ENCODE measurements around the gene EMC9. TPM values are rescaled to one million over a fixed set of nuclear protein-coding genes. Genes with fewer than 3 reads are reported as not detected.
A peak's percentile ranks its signal among the peaks of the same experiment; 100 is the strongest.

EMC9 gene
- total RNA-seq, 4 donors from 2014 or later = 13.6 to 18.8 (median 16.3) TPM

GRCh38 chr14:24188251-24189058 is 47.1 kb upstream of the EMC9 start, which contains the start of gene IPO4:
IPO4 (minus strand) TSS chr14:24188816; CDS start chr14:24188787, 29 bp downstream.
- peak within 1 kb of the TSS; percentile 83 to 90 (median 86) for H3K27ac ChIP-seq
- H3K9me3 ChIP-seq = no peaks in the 10 kb centered on the region
- intact Hi-C loops (cut with DNase I; ENCODE audit: low total_unique reads) (loop anchor here (1.0 kb wide), 3 partner anchors 27 to 44 kb away; partner anchors contain the start of genes GMPR2, IRF9, NEDD8 and RNF31), in situ Hi-C loops (cut with MboI; ENCODE audit: low sequenced_read_pairs in 4 of 4) (no loop called here)
- peak; percentile 96 to 97 for DNase-seq
- H3K4me3 ChIP-seq = peak within 1 kb of the TSS; percentile 62 to 84 (median 82)
- H3K36me3 ChIP-seq = peaks cover 0 to 55% of the 10 kb centered on the region in 2 donors
- TF ChIP-seq POLR2A (IDR thresholded peaks at IDR 0.05) (peak; percentile 86), CTCF (IDR thresholded peaks at IDR 0.05 in 4 of 5, conservative IDR thresholded peaks at IDR 0.05 in 1 of 5) (no peak)
- ATAC-seq = peak; percentile 99
- H3K4me1 ChIP-seq = peaks cover 12 to 16% of the 10 kb centered on the region in 2 donors
- no peaks in the 10 kb centered on the region for H3K27me3 ChIP-seq

DNA sequence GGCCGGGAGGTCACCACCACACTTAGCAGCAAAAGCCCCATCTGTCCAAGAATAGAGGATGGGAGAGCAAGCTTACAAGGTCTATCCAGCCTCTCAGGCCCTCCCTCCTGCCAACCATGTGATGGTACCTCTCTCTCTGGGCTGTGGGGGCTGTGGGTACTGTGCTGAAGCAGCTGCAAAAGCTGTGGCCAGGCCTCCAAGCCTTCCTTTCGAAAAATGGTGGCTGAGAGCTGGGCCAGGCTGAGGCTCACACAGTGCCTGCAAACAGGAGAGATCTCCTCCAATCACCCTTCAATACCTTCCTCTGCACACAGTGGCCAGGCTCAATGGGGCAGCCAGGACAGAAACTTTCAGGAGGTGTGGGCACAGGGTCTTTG is 46.1 kb upstream of the EMC9 start:
- intact Hi-C loops (cut with DNase I; ENCODE audit: low total_unique reads) = no loop called here
- H3K4me1 ChIP-seq = peaks cover 12 to 16% of the 10 kb centered on the region in 2 donors
- DNase-seq (no peak), ATAC-seq (no peak)
- H3K4me3 ChIP-seq = peak overlapping the region in 3 of 4 donors; percentile 80 to 84 (median 84)
- H3K27me3 ChIP-seq = no peaks in the 10 kb centered on the region
- peaks cover 0 to 58% of the 10 kb centered on the region in 2 donors for H3K36me3 ChIP-seq
- TF ChIP-seq CTCF (IDR thresholded peaks at IDR 0.05 in 4 of 5, conservative IDR thresholded peaks at IDR 0.05 in 1 of 5) (no peak), POLR2A (IDR thresholded peaks at IDR 0.05) (no peak)
- peak overlapping the region; percentile 83 to 90 (median 86) for H3K27ac ChIP-seq
- in situ Hi-C loops (cut with MboI; ENCODE audit: low sequenced_read_pairs in 4 of 4) = no loop called here
- no peaks in the 10 kb centered on the region for H3K9me3 ChIP-seq

DNA sequence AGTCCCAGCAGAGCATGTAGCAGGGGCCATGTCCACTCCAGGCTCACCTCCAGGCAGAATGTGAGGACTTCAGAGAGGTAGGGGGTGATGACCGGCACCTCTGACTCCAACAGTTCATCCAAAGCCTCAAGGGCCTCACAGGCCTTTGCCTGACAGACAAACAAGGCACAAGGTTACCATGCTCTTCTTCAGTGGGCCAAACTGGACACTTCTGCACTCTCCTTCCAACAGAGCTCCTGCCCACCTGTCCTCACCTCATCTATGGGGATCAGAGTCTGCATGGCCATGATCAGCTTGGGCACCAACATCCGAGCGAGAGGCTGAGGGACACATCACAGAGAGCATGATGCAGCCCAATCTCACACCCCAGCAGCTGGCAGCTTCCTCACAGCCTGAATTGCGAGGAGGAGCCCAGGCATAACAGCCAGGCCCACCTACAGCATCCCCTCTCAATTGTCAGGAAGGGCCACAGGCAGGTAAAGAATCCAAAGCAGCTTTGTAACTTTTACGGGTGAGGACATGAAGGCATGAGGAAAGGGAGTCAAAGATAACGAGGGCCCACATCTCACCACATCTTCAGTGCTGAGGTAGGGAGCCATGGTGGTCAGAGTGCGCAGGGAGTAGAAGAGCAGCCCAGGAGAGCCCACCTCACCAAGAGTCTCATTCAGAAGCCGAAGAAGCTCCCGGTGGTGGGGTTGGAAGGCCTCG is 45.6 kb upstream of the EMC9 start:
- peaks cover 12 to 16% of the 10 kb centered on the region in 2 donors for H3K4me1 ChIP-seq
- in situ Hi-C loops (cut with MboI; ENCODE audit: low sequenced_read_pairs in 4 of 4) (no loop called here), intact Hi-C loops (cut with DNase I; ENCODE audit: low total_unique reads) (no loop called here)
- H3K36me3 ChIP-seq = peaks cover 0 to 58% of the 10 kb centered on the region in 2 donors
- TF ChIP-seq CTCF (IDR thresholded peaks at IDR 0.05 in 4 of 5, conservative IDR thresholded peaks at IDR 0.05 in 1 of 5) (no peak), POLR2A (IDR thresholded peaks at IDR 0.05) (no peak)
- peak overlapping the region in 1 of 4 donors; percentile 84 for H3K4me3 ChIP-seq
- ATAC-seq = no peak
- DNase-seq = no peak
- H3K27me3 ChIP-seq = no peaks in the 10 kb centered on the region
- peak overlapping the region in 1 of 4 donors; percentile 89 for H3K27ac ChIP-seq
- H3K9me3 ChIP-seq = no peaks in the 10 kb centered on the region

- Histone ChIP-seq H3K27ac (no peak overlapping the region), H3K9me3 (no peaks in the 10 kb centered on the region), H3K27me3 (no peaks in the 10 kb centered on the region), H3K4me3 (no peak overlapping the region), H3K4me1 (peaks cover 12 to 16% of the 10 kb centered on the region in 2 donors), H3K36me3 (peaks cover 0 to 64% of the 10 kb centered on the region in 2 donors)
- in situ Hi-C loops (cut with MboI; ENCODE audit: low sequenced_read_pairs in 4 of 4) = no loop called here
- no peak for DNase-seq
- TF ChIP-seq CTCF (IDR thresholded peaks at IDR 0.05 in 4 of 5, conservative IDR thresholded peaks at IDR 0.05 in 1 of 5) = no peak
- TF ChIP-seq POLR2A (IDR thresholded peaks at IDR 0.05) = no peak
- ATAC-seq = no peak
- intact Hi-C loops (cut with DNase I; ENCODE audit: low total_unique reads) = no loop called here
Observed at GRCh38 chr14:24185741-24186140, 44.4 kb upstream of the EMC9 start.
